Endodermal cell (in vitro differentiated cells): ENCODE results near the gene CES4A. TPM values are rescaled to one million over a fixed set of nuclear protein-coding genes. Genes with fewer than 3 reads are reported as not detected.

Experiments used
- DNase-seq: peaks from one replicate; pipeline ENCODE4 v3.0.0-alpha.2; 2017
- H3K27ac ChIP-seq: 2 replicates; pipeline ENCODE4 v1.5.1; 2013; ENCODE audit warnings: mild to moderate bottlenecking, low read depth, low read length, moderate library complexity
- H3K27me3 ChIP-seq: 2 replicates; pipeline ENCODE4 v1.6.1; 2013; ENCODE audit warnings: mild to moderate bottlenecking, low read length, moderate library complexity; ENCODE audit not compliant: insufficient read depth, control insufficient read depth, poor library complexity, severe bottlenecking
- H3K36me3 ChIP-seq: 2 replicates; pipeline ENCODE4 v1.7.0; 2013; ENCODE audit warnings: mild to moderate bottlenecking, low read length, moderate library complexity; ENCODE audit not compliant: control insufficient read depth, insufficient read depth
- H3K4me1 ChIP-seq: one replicate; pipeline ENCODE4 v1.7.0; 2013; ENCODE audit warnings: low read length; ENCODE audit not compliant: control insufficient read depth, insufficient read depth
- H3K4me3 ChIP-seq: 2 replicates; pipeline ENCODE4 v1.5.1; 2013; ENCODE audit warnings: mild to moderate bottlenecking, low read length, moderate library complexity
- H3K9ac ChIP-seq: 2 replicates; pipeline ENCODE4 v1.6.1; 2013; ENCODE audit warnings: mild to moderate bottlenecking, low read length, moderate library complexity; ENCODE audit not compliant: poor library complexity, severe bottlenecking; ENCODE audit errors: extremely low read depth
- H3K9me3 ChIP-seq: 2 replicates; pipeline ENCODE4 v1.6.1; 2013; ENCODE audit warnings: mild to moderate bottlenecking, low read length, moderate library complexity; ENCODE audit not compliant: control insufficient read depth
- H3K27ac Mint-ChIP-seq: 2 replicates; pipeline ENCODE4 v1.8.0; 2020; ENCODE audit warnings: mixed read lengths
- H3K27me3 Mint-ChIP-seq: 2 replicates; pipeline ENCODE4 v1.8.0; 2021; ENCODE audit warnings: mild to moderate bottlenecking, mixed read lengths; ENCODE audit not compliant: insufficient read depth
- H3K36me3 Mint-ChIP-seq: 2 replicates; pipeline ENCODE4 v1.8.0; 2020; ENCODE audit warnings: low read depth, mixed read lengths
- H3K4me1 Mint-ChIP-seq: 2 replicates; pipeline ENCODE4 v1.8.0; 2020; ENCODE audit warnings: mixed read lengths
- H3K4me3 Mint-ChIP-seq: 2 replicates; pipeline ENCODE4 v1.8.0; 2020; ENCODE audit warnings: mild to moderate bottlenecking, moderate library complexity, mixed read lengths
- H3K9me3 Mint-ChIP-seq: 2 replicates; pipeline ENCODE4 v1.8.0; 2020; ENCODE audit warnings: mild to moderate bottlenecking, mixed read lengths
- CTCF ChIP-seq: fragments of 200-600 bp; sonication (generic); conservative IDR thresholded peaks from 2 replicates; pipeline ENCODE4 v1.5.0; 2021; ENCODE audit warnings: antibody characterized with exemption, mild to moderate bottlenecking
- WGBS, 2 experiments: methylation state at CpG; one replicate each; pipeline versions ENCODE4 v1.1.5 to v1.1.7; 2013; ENCODE audit warnings: missing lambda C conversion rate in 2 of 2, mixed read lengths in 1 of 2; ENCODE audit not compliant: insufficient coverage in 1 of 2, insufficient read length in 1 of 2; 5-methylcytosine and 5-hydroxymethylcytosine counted together
- total RNA-seq, 2 donors: library from RNA; stranded (reverse); fragmentation: NEBNext Ultra II Directional in 1 of 2; extraction: Animal tissue kit (Norgen Biotek cat#: 25700) in 1 of 2; gene quantifications; 2 replicates in 1 of 2; 3 replicates in 1 of 2; pipeline ENCODE4 v1.2.1, GENCODE V29; 2021

The CES4A gene
- total RNA-seq, 2 donors from 2014 or later = 3.0 to 3.8 TPM

- Mint-ChIP-seq H3K36me3 (peaks cover 38% of the 10 kb centered on the region), H3K27ac (peak overlapping the region; percentile 30), H3K27me3 (no peaks in the 10 kb centered on the region), H3K9me3 (peaks cover 2% of the 10 kb centered on the region), H3K4me1 (no peaks in the 10 kb centered on the region), H3K4me3 (no peak overlapping the region)
- no peaks in the 10 kb centered on the region for H3K4me1 ChIP-seq
- H3K27ac ChIP-seq = no peak overlapping the region
- WGBS, 2 experiments = 80% methylated on average over 1 of the region's 1 CpG; no CpG with 5 or more reads in 1 of the 2 experiments
- no peak for DNase-seq
- H3K9me3 ChIP-seq = no peaks in the 10 kb centered on the region
- H3K36me3 ChIP-seq = peaks cover 62% of the 10 kb centered on the region
- no peak overlapping the region for H3K9ac ChIP-seq
- H3K4me3 ChIP-seq = no peak overlapping the region
- TF ChIP-seq CTCF = no peak
- H3K27me3 ChIP-seq = no peaks in the 10 kb centered on the region
Measured at GRCh38 chr16:67052399-67052798, 64.0 kb downstream of the CES4A start.

DNA sequence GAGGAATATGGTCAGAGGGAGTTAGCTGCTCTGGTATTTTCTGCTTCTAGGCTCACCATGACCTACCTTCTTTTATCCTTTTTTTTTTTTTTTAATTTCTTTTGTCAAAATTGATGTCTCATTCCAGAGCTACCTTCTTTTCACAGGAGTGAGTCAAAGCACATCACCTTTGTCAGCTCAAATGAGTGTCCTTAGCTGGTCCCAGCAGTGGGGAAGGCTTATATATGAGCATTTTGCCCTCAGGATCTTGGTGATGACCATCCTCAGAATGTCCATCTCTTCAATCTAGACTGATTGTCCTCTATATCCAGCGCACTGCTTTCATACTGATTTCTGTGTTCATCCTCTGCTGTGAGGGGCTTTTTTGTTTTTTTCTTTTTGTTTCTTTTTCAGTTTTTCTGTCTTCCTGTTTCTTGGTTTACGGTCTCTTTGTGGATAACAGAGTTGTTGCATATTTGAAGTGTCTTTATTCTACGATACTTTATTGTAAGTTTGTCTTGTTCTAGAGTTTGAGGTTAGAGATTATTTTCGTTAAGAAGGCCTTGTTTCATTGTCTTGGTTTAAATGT is 65.5 kb downstream of the CES4A start:
- DNase-seq = no peak
- H3K4me3 Mint-ChIP-seq = no peak overlapping the region
- H3K27ac Mint-ChIP-seq = peak overlapping the region; percentile 62
- peaks cover 39% of the 10 kb centered on the region for H3K36me3 Mint-ChIP-seq
- WGBS, 2 experiments = 80 to 96% methylated on average over 1 to 4 of the region's 4 CpGs
- Histone ChIP-seq H3K9ac (no peak overlapping the region), H3K9me3 (no peaks in the 10 kb centered on the region), H3K27me3 (no peaks in the 10 kb centered on the region), H3K4me3 (no peak overlapping the region), H3K4me1 (no peaks in the 10 kb centered on the region), H3K36me3 (peaks cover 68% of the 10 kb centered on the region), H3K27ac (no peak overlapping the region)
- H3K9me3 Mint-ChIP-seq = peaks cover 2% of the 10 kb centered on the region
- H3K27me3 Mint-ChIP-seq = no peaks in the 10 kb centered on the region
- H3K4me1 Mint-ChIP-seq = no peaks in the 10 kb centered on the region
- TF ChIP-seq CTCF = no peak

- no peak for TF ChIP-seq CTCF
- Mint-ChIP-seq H3K4me1 (no peaks in the 10 kb centered on the region), H3K9me3 (peaks cover 2% of the 10 kb centered on the region), H3K4me3 (no peak overlapping the region), H3K27ac (no peak overlapping the region), H3K27me3 (no peaks in the 10 kb centered on the region), H3K36me3 (peaks cover 43% of the 10 kb centered on the region)
- H3K27ac ChIP-seq = no peak overlapping the region
- no peaks in the 10 kb centered on the region for H3K27me3 ChIP-seq
- no peak overlapping the region for H3K9ac ChIP-seq
- no peak overlapping the region for H3K4me3 ChIP-seq
- H3K4me1 ChIP-seq = no peaks in the 10 kb centered on the region
- H3K36me3 ChIP-seq = peaks cover 72% of the 10 kb centered on the region
- H3K9me3 ChIP-seq = no peaks in the 10 kb centered on the region
- no peak for DNase-seq
- WGBS, 2 experiments = 96% methylated on average over 2 of the region's 2 CpGs; no CpG with 5 or more reads in 1 of the 2 experiments
Measured at GRCh38 chr16:67054901-67055300, 66.5 kb downstream of the CES4A start.
